HG03354 (cell line): ENCODE results near the gene ADAMTS17.

ENCODE experiments used
- ATAC-seq: cut with Tn5 transposase; IDR thresholded peaks from one replicate; pipeline ENCODE4 v1.9.1; 2021; ENCODE audit warnings: mild to moderate bottlenecking; ENCODE audit not compliant: unreplicated experiment, poor library complexity, severe bottlenecking

The ADAMTS17 gene

GRCh38 chr15:100043692-100044091 is 298.1 kb downstream of the ADAMTS17 start:
- no peak for ATAC-seq

GRCh38 chr15:100043068-100043641 is 298.6 kb downstream of the ADAMTS17 start:
- no peak for ATAC-seq

GRCh38 chr15:100042558-100042957 is 299.2 kb downstream of the ADAMTS17 start:
- no peak for ATAC-seq

GRCh38 chr15:100041127-100041828 is 300.5 kb downstream of the ADAMTS17 start:
- ATAC-seq = no peak

GRCh38 chr15:100039994-100040393 is 301.8 kb downstream of the ADAMTS17 start:
- no peak for ATAC-seq

- no peak for ATAC-seq
Observed at GRCh38 chr15:100038736-100039135, 303.0 kb downstream of the ADAMTS17 start.

GRCh38 chr15:100037901-100038300 is 303.9 kb downstream of the ADAMTS17 start:
- no peak for ATAC-seq

- ATAC-seq = no peak
Observed at GRCh38 chr15:100036015-100036414, 305.8 kb downstream of the ADAMTS17 start.

- ATAC-seq = no peak
Observed at GRCh38 chr15:100034191-100034590, 307.6 kb downstream of the ADAMTS17 start.

- ATAC-seq = no peak
Observed at GRCh38 chr15:100033140-100033857, 308.5 kb downstream of the ADAMTS17 start.

- no peak for ATAC-seq
Observed at GRCh38 chr15:100032358-100033085, 309.3 kb downstream of the ADAMTS17 start.

GRCh38 chr15:100031665-100032357 is 310.0 kb downstream of the ADAMTS17 start:
- no peak for ATAC-seq

- ATAC-seq = no peak
Observed at GRCh38 chr15:100030586-100031229, 311.1 kb downstream of the ADAMTS17 start.

- no peak for ATAC-seq
Observed at GRCh38 chr15:100029868-100030479, 311.8 kb downstream of the ADAMTS17 start.

- no peak for ATAC-seq
Observed at GRCh38 chr15:100029045-100029444, 312.7 kb downstream of the ADAMTS17 start.

GRCh38 chr15:100026041-100026440 is 315.7 kb downstream of the ADAMTS17 start:
- no peak for ATAC-seq

- ATAC-seq = no peak
Observed at GRCh38 chr15:100022806-100023205, 319.0 kb downstream of the ADAMTS17 start.

GRCh38 chr15:100022391-100022790 is 319.4 kb downstream of the ADAMTS17 start:
- ATAC-seq = no peak

GRCh38 chr15:100021653-100022052 is 320.1 kb downstream of the ADAMTS17 start:
- no peak for ATAC-seq
